ENCODE results near the gene WNK2.
A peak's percentile ranks its signal among the peaks of the same experiment; 100 is the strongest.

The WNK2 gene

GRCh38 chr9:93297659-93298497, 113.9 kb downstream of the WNK2 start:
- ATAC-seq = no peak

GRCh38 chr9:93298498-93299417, 114.8 kb downstream of the WNK2 start:
- ATAC-seq = no peak

- ATAC-seq = no peak
Measured at GRCh38 chr9:93299418-93300174, 115.7 kb downstream of the WNK2 start.

GRCh38 chr9:93300175-93300572, 116.2 kb downstream of the WNK2 start:
- ATAC-seq = no peak

- ATAC-seq = no peak
Measured at GRCh38 chr9:93300585-93301081, 116.7 kb downstream of the WNK2 start.

- ATAC-seq = no peak
Measured at GRCh38 chr9:93301291-93301811, 117.4 kb downstream of the WNK2 start.

- no peak for ATAC-seq
Measured at GRCh38 chr9:93301911-93302541, 118.1 kb downstream of the WNK2 start.

GRCh38 chr9:93302586-93303257, 118.8 kb downstream of the WNK2 start:
- ATAC-seq = peak; percentile 70 to 82

GRCh38 chr9:93303258-93303771, 119.4 kb downstream of the WNK2 start:
- no peak for ATAC-seq

- ATAC-seq = no peak
Measured at GRCh38 chr9:93303806-93304573, 120.1 kb downstream of the WNK2 start.

GRCh38 chr9:93304574-93305496, 120.9 kb downstream of the WNK2 start:
- no peak for ATAC-seq

GRCh38 chr9:93305497-93306020, 121.6 kb downstream of the WNK2 start:
- no peak for ATAC-seq

- ATAC-seq = no peak
Measured at GRCh38 chr9:93306081-93306480, 122.1 kb downstream of the WNK2 start.

GRCh38 chr9:93306579-93307091, 122.7 kb downstream of the WNK2 start:
- ATAC-seq = no peak

- no peak for ATAC-seq
Measured at GRCh38 chr9:93307468-93308157, 123.7 kb downstream of the WNK2 start.

GRCh38 chr9:93308158-93308602, 124.2 kb downstream of the WNK2 start:
- ATAC-seq = no peak

GRCh38 chr9:93308676-93309075, 124.7 kb downstream of the WNK2 start:
- no peak for ATAC-seq

GRCh38 chr9:93309889-93310425, 126.0 kb downstream of the WNK2 start:
- no peak for ATAC-seq
